ENCODE data around the gene PTPRT.

GRCh38 chr20:42483730-42484303 is 705.9 kb downstream of the PTPRT start:
- TF ChIP-seq, protein P1, sequence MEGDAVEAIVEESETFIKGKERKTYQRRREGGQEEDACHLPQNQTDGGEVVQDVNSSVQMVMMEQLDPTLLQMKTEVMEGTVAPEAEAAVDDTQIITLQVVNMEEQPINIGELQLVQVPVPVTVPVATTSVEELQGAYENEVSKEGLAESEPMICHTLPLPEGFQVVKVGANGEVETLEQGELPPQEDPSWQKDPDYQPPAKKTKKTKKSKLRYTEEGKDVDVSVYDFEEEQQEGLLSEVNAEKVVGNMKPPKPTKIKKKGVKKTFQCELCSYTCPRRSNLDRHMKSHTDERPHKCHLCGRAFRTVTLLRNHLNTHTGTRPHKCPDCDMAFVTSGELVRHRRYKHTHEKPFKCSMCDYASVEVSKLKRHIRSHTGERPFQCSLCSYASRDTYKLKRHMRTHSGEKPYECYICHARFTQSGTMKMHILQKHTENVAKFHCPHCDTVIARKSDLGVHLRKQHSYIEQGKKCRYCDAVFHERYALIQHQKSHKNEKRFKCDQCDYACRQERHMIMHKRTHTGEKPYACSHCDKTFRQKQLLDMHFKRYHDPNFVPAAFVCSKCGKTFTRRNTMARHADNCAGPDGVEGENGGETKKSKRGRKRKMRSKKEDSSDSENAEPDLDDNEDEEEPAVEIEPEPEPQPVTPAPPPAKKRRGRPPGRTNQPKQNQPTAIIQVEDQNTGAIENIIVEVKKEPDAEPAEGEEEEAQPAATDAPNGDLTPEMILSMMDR (IDR thresholded peaks at IDR 0.05): peak in 1 of 4 experiments; percentile 25
- no peak for TF ChIP-seq POLR2AphosphoS5 (IDR thresholded peaks at IDR 0.05)
- TF ChIP-seq POLR2A (IDR thresholded peaks at IDR 0.05): no peak
- TF ChIP-seq EP300 (IDR thresholded peaks at IDR 0.05): no peak

All from gastroesophageal sphincter (tissue), 3 donors.